HepG2 (cell line): ENCODE data around the gene CLDND2. TPM values are rescaled to one million over a fixed set of nuclear protein-coding genes. Genes with fewer than 3 reads are reported as not detected.

Experiments
- AGO2 ChIP-seq: fragments of 200-400 bp; formaldehyde crosslinking; optimal IDR thresholded peaks from 2 replicates; pipeline ENCODE3; 2017; ENCODE audit warnings: mild to moderate bottlenecking, low read depth, low read length, moderate library complexity
- ARNTL ChIP-seq: sonication (generic); formaldehyde crosslinking; IDR thresholded peaks from 2 replicates; pipeline ENCODE4 v1.4.0; 2020; ENCODE audit warnings: mild to moderate bottlenecking, missing genetic modification reagents
- CHCHD3 ChIP-seq: sonication (generic); formaldehyde crosslinking; IDR thresholded peaks from 2 replicates; pipeline ENCODE4 v1.8.0; 2022; ENCODE audit warnings: mild to moderate bottlenecking, missing genetic modification reagents, moderate library complexity
- GABPB1 ChIP-seq: IDR thresholded peaks from 2 replicates; pipeline ENCODE4 v1.6.1; 2016; ENCODE audit warnings: mild to moderate bottlenecking, missing genetic modification reagents, moderate library complexity, missing compliant biosample characterization
- GZF1 ChIP-seq: sonication (generic); formaldehyde crosslinking; IDR thresholded peaks from 2 replicates; pipeline ENCODE4 v1.5.1; 2020; ENCODE audit warnings: mild to moderate bottlenecking, missing genetic modification reagents
- HNF1B ChIP-seq: sonication (generic); formaldehyde crosslinking; IDR thresholded peaks from 2 replicates; pipeline ENCODE4 v1.5.1; 2020; ENCODE audit warnings: mild to moderate bottlenecking, moderate library complexity, missing genetic modification reagents
- HNF4A ChIP-seq: sonication (generic); formaldehyde crosslinking; IDR thresholded peaks from 2 replicates; pipeline ENCODE4 v1.4.0; 2020; ENCODE audit warnings: missing genetic modification reagents
- HOXA3 ChIP-seq: sonication (generic); formaldehyde crosslinking; IDR thresholded peaks from 2 replicates; pipeline ENCODE4 v1.5.0; 2020; ENCODE audit warnings: missing genetic modification reagents
- IKZF4 ChIP-seq: sonication (generic); formaldehyde crosslinking; IDR thresholded peaks from 2 replicates; pipeline ENCODE4 v1.5.1; 2020; ENCODE audit warnings: borderline replicate concordance, mild to moderate bottlenecking, low read depth, missing genetic modification reagents; ENCODE audit errors: not compliant biosample characterization
- KDM4B ChIP-seq: sonication (generic); formaldehyde crosslinking; IDR thresholded peaks from 2 replicates; pipeline ENCODE4 v1.4.0; 2020; ENCODE audit warnings: missing genetic modification reagents
- KLF11 ChIP-seq: IDR thresholded peaks from 2 replicates; pipeline ENCODE4 v1.6.1; 2016; ENCODE audit warnings: missing compliant biosample characterization
- NFKB2 ChIP-seq: sonication (generic); formaldehyde crosslinking; IDR thresholded peaks from 2 replicates; pipeline ENCODE4 v1.4.0; 2020; ENCODE audit warnings: missing genetic modification reagents, borderline replicate concordance
- NFYC ChIP-seq: IDR thresholded peaks from 2 replicates; pipeline ENCODE4 v1.6.1; 2016; ENCODE audit warnings: missing genetic modification reagents, missing compliant biosample characterization
- NR2C2 ChIP-seq: sonication (generic); formaldehyde crosslinking; IDR thresholded peaks from 2 replicates; pipeline ENCODE4 v1.4.0; 2020; ENCODE audit warnings: missing genetic modification reagents, mild to moderate bottlenecking, moderate library complexity, borderline replicate concordance
- NR2F1 ChIP-seq, 2 experiments: fragments of 450-650 bp in 1 of 2; formaldehyde crosslinking in 1 of 2; IDR thresholded peaks; 2 replicates each; pipeline versions ENCODE4 v1.5.0 to v1.6.1; 2016 to 2020; ENCODE audit warnings: mild to moderate bottlenecking in 1 of 2, missing compliant biosample characterization in 1 of 2, missing genetic modification reagents in 1 of 2, moderate library complexity in 1 of 2
- PHF8 ChIP-seq: sonication (generic); formaldehyde crosslinking; IDR thresholded peaks from 2 replicates; pipeline ENCODE4 v1.5.0; 2020; ENCODE audit warnings: missing genetic modification reagents
- PPARG ChIP-seq: conservative IDR thresholded peaks from 2 replicates; pipeline ENCODE4 v1.6.1; 2016; ENCODE audit warnings: missing biosample characterization, missing genetic modification reagents
- RAD21 ChIP-seq: fragments of 450-650 bp; formaldehyde crosslinking; IDR thresholded peaks from 2 replicates; pipeline ENCODE4 v1.5.0; 2020; ENCODE audit warnings: mild to moderate bottlenecking
- SP5 ChIP-seq: IDR thresholded peaks from 2 replicates; pipeline ENCODE4 v1.6.1; 2016; ENCODE audit warnings: low read depth, borderline replicate concordance
- STAG1 ChIP-seq: sonication (generic); formaldehyde crosslinking; IDR thresholded peaks from 2 replicates; pipeline ENCODE4 v1.4.0; 2020; ENCODE audit warnings: missing genetic modification reagents
- TAF1 ChIP-seq: sonication (generic); formaldehyde crosslinking; IDR thresholded peaks from 2 replicates; pipeline ENCODE4 v1.4.0; 2020; ENCODE audit warnings: missing genetic modification reagents
- TARDBP ChIP-seq: sonication (generic); formaldehyde crosslinking; IDR thresholded peaks from 2 replicates; pipeline ENCODE4 v1.8.0; 2022; ENCODE audit warnings: mild to moderate bottlenecking, missing genetic modification reagents
- ZFP91 ChIP-seq: sonication (generic); formaldehyde crosslinking; IDR thresholded peaks from 2 replicates; pipeline ENCODE4 v1.9.0; 2022; ENCODE audit warnings: missing genetic modification reagents, mild to moderate bottlenecking, borderline replicate concordance
- ZNF441 ChIP-seq: sonication (generic); formaldehyde crosslinking; IDR thresholded peaks from 2 replicates; pipeline ENCODE4 v1.7.0; 2021; ENCODE audit warnings: missing genetic modification reagents, borderline replicate concordance
- ZNF605 ChIP-seq: sonication (generic); formaldehyde crosslinking; IDR thresholded peaks from 2 replicates; pipeline ENCODE4 v1.8.0; 2022; ENCODE audit warnings: mild to moderate bottlenecking, missing genetic modification reagents
- ZNF772 ChIP-seq: sonication (generic); formaldehyde crosslinking; IDR thresholded peaks from 2 replicates; pipeline ENCODE4 v1.5.0; 2020; ENCODE audit warnings: mild to moderate bottlenecking, missing genetic modification reagents
- ZNF792 ChIP-seq: IDR thresholded peaks from 2 replicates; pipeline ENCODE4 v1.6.1; 2016
- ZNF879 ChIP-seq: sonication (generic); formaldehyde crosslinking; IDR thresholded peaks from 2 replicates; pipeline ENCODE4 v1.8.1; 2023; ENCODE audit warnings: missing genetic modification reagents
- ZNF891 ChIP-seq: sonication (generic); formaldehyde crosslinking; IDR thresholded peaks from 2 replicates; pipeline ENCODE4 v1.5.0; 2020; ENCODE audit warnings: mild to moderate bottlenecking, missing genetic modification reagents
- polyA plus RNA-seq, 8 experiments: library from polyadenylated mRNA; depleted of rRNA in 3 of 8; stranded (reverse) in 7 of 8; unstranded in 1 of 8; fragments of >200 nt; fragmentation: Illumina TruSeq in 4 of 8; extraction: Trizol in 4 of 8; gene quantifications; 2 replicates each; pipeline versions ENCODE4 v1.2.1 to v1.2.3, GENCODE V29; 2011 to 2016; ENCODE audit warnings: low read depth in 4 of 8, missing spikeins in 1 of 8, mixed read lengths in 1 of 8; ENCODE audit not compliant: insufficient read depth in 1 of 8
- total RNA-seq, 5 experiments: library from RNA; depleted of rRNA; stranded (reverse); fragments of >200 nt; fragmentation: Illumina TruSeq; extraction: Trizol; gene quantifications; 2 replicates each; pipeline ENCODE4 v1.2.3, GENCODE V29; 2016; ENCODE audit warnings: low read depth in 1 of 5

Gene CLDND2
- total and polyA plus RNA-seq, 2 of the 13 experiments (the other 11 are each of a cell fraction or from before 2014, with no cell fraction given): 0.84 to 1.8 TPM

GRCh38 chr19:51354103-51354741 is 14.6 kb downstream of the CLDND2 start (continued):
- TF ChIP-seq STAG1 (CRISPR knock-in tag) (peak; percentile 27; the same call in 1 of the 2 replicates), ZNF891 (CRISPR knock-in tag) (0 out of 2 replicates have a peak, but pooled peaks have one; percentile 52), ZNF879 (no peak), TAF1 (peak; percentile 62), ZFP91 (peak; percentile 60; the same call in 1 of the 2 replicates), ZNF792 (CRISPR knock-in tag) (no peak; the same call in 1 of the 2 replicates), PPARG (CRISPR knock-in tag) (peak; percentile 54; the same call in 1 of the 2 replicates), ZNF605 (0 out of 2 replicates have a peak, but pooled peaks have one; percentile 55), RAD21 (CRISPR knock-in tag) (peak; percentile 37; the same call in 1 of the 2 replicates), HOXA3 (CRISPR knock-in tag) (0 out of 2 replicates have a peak, but pooled peaks have one; percentile 41), CHCHD3 (no peak), NR2F1 (CRISPR knock-in tag; IDR thresholded peaks at IDR 0.05) (no peak), NFYC (CRISPR knock-in tag) (no peak), HNF1B (CRISPR knock-in tag) (peak; percentile 81), IKZF4 (peak; percentile 85), TARDBP (CRISPR knock-in tag) (0 out of 2 replicates have a peak, but pooled peaks have one; percentile 12), NFKB2 (CRISPR knock-in tag) (peak; percentile 64), KLF11 (no peak), GZF1 (no peak), NR2C2 (CRISPR knock-in tag) (peak; percentile 44; the same call in 1 of the 2 replicates), PHF8 (CRISPR knock-in tag) (peak; percentile 42), HNF4A (no peak), ZNF772 (CRISPR knock-in tag) (0 out of 2 replicates have a peak, but pooled peaks have one; percentile 13), SP5 (peak; percentile 80), GABPB1 (CRISPR knock-in tag) (peak; percentile 31; the same call in 1 of the 2 replicates), AGO2 (peak; percentile 90), ZNF441 (CRISPR knock-in tag) (peak; percentile 69; the same call in 1 of the 2 replicates), ARNTL (CRISPR knock-in tag) (peak; percentile 20; the same call in 1 of the 2 replicates), KDM4B (CRISPR knock-in tag) (no peak)
